Activated CD8-positive, alpha-beta memory T cell treated with anti-CD3 and anti-CD28 coated beads for 1 hour (primary cell): Measurements from ENCODE around the gene DHRS11.

Source experiments
- DNase-seq, 2 donors: peaks; one replicate each; pipeline ENCODE4 v3.0.0-alpha.2; 2020; ENCODE audit warnings: low read depth in 1 of 2; ENCODE audit errors: extremely low read depth in 1 of 2

The DHRS11 gene

DNA sequence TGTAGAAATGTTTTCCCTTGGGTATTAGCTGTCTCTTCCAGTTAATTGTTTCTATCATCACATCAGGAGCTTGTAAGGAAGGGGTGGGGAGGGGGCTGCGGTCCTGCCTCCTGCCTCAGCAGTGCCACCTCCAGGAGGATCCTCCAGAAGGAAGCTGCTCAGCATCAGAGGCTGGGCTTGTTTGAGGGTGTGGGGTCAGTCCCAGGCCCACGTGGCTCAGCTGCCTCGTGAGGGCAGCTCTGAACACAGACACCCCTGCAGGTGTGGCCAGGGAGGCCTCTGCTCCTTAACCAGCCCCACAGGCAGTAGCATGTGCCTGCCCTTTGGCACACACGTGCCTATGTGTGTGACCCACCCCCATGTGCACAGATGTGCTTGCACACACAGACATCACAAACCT is 56.0 kb downstream of the DHRS11 start:
- DNase-seq = no peak

DNA sequence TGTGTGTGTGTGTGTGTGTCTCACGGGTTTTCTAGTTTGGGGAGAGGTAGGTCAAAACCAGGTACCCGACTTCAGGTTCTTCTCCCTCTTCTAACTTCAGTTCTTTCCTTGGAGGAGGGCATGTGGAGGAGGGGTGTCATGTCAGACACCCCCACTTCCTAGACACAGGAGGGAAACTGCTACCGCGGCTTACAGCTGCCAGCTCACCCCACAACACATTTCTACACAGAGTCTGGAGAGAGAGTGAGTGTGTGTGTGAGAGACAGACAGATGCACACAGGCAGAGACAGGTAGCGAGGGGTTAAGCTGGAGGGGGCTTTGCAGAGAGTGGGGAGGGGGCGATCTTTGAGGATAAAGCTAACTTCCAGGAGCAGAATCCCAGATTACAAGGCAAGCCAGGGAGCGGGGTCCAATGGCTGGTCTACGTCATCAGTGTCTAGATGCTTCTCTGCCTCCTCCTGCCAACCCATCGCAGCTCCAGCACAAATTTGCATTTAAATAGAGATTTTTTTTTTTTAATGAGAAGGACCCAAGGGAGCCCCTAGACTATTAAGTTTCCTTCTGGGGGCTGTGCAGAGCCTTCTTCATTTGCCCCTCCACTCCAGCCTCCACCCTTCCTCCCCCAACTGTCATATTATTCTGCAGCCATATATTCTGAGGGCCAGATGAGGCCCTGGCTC is 58.6 kb downstream of the DHRS11 start:
- no peak for DNase-seq
